Measurements from ENCODE around the gene WSB1. TPM values are rescaled to one million over a fixed set of nuclear protein-coding genes. Genes with fewer than 3 reads are reported as not detected.
A peak's percentile ranks its signal among the peaks of the same experiment; 100 is the strongest.

Gene WSB1
- total and polyA plus RNA-seq, 10 of the 15 experiments (the other 5 are each of a cell fraction or from before 2014, with no cell fraction given) = 26.6 to 458 (median 101) TPM

DNA sequence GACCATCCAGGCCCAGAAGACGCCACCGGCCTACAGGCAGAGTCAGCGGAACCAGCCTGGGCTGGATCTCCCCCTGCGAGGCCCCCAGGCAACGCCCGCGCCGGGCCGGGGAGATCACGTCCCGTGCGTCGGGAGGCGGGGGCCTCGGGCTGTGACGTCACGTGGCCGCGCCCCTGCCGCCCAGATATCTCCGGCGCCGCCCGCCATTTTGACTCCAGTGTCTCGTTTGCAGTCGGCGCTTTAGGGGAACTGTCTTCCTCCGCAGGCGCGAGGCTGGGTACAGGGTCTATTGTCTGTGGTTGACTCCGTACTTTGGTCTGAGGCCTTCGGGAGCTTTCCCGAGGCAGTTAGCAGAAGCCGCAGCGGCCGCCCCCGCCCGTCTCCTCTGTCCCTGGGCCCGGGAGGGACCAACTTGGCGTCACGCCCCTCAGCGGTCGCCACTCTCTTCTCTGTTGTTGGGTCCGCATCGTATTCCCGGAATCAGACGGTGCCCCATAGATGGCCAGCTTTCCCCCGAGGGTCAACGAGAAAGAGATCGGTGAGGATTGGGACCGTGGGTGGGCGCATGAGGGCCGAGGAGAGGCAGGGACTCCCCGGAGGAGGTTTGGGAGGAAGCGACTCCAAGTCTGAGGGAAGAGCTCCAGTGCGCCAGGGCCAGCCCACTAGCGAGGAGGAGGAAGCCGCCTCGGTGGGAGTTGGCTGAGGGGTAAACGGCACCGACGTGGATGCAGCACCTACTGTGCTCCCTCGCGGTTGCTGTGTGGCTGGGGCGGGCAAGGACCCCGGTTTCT lies at the start of gene WSB1 (continued):
- TF ChIP-seq ZNF687 (IDR thresholded peaks at IDR 0.05) = peak; percentile 91
- TF ChIP-seq NRF1 (conservative IDR thresholded peaks at IDR 0.05; ENCODE audit: low read depth, low read length) = no peak
- TF ChIP-seq, protein P1, sequence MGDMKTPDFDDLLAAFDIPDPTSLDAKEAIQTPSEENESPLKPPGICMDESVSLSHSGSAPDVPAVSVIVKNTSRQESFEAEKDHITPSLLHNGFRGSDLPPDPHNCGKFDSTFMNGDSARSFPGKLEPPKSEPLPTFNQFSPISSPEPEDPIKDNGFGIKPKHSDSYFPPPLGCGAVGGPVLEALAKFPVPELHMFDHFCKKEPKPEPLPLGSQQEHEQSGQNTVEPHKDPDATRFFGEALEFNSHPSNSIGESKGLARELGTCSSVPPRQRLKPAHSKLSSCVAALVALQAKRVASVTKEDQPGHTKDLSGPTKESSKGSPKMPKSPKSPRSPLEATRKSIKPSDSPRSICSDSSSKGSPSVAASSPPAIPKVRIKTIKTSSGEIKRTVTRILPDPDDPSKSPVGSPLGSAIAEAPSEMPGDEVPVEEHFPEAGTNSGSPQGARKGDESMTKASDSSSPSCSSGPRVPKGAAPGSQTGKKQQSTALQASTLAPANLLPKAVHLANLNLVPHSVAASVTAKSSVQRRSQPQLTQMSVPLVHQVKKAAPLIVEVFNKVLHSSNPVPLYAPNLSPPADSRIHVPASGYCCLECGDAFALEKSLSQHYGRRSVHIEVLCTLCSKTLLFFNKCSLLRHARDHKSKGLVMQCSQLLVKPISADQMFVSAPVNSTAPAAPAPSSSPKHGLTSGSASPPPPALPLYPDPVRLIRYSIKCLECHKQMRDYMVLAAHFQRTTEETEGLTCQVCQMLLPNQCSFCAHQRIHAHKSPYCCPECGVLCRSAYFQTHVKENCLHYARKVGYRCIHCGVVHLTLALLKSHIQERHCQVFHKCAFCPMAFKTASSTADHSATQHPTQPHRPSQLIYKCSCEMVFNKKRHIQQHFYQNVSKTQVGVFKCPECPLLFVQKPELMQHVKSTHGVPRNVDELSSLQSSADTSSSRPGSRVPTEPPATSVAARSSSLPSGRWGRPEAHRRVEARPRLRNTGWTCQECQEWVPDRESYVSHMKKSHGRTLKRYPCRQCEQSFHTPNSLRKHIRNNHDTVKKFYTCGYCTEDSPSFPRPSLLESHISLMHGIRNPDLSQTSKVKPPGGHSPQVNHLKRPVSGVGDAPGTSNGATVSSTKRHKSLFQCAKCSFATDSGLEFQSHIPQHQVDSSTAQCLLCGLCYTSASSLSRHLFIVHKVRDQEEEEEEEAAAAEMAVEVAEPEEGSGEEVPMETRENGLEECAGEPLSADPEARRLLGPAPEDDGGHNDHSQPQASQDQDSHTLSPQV (IDR thresholded peaks at IDR 0.05) = no peak
- no peak for TF ChIP-seq IRF5 (IDR thresholded peaks at IDR 0.05; ENCODE audit: borderline replicate concordance)
- no peak for TF ChIP-seq KDM1A (IDR thresholded peaks at IDR 0.05; ENCODE audit: borderline replicate concordance)
- peak; percentile 53 for TF ChIP-seq BRCA1 (IDR thresholded peaks at IDR 0.05; ENCODE audit: low read depth, low read length)
- peak; percentile 31 for TF ChIP-seq LARP7 (IDR thresholded peaks at IDR 0.05)
- 0 out of 4 replicates have a peak, but pooled peaks of 1 of the 2 experiments have one; percentile 17 for TF ChIP-seq SRF (IDR thresholded peaks at IDR 0.05; ENCODE audit: low read depth in 2 of 2, low read length in 2 of 2)
- no peak for TF ChIP-seq RAD21 (IDR thresholded peaks at IDR 0.05; ENCODE audit: insufficient read depth, low read depth, low read length)
- TF ChIP-seq SIN3A (IDR thresholded peaks at IDR 0.05; ENCODE audit: low read depth, low read length) = peak; percentile 92
- no peak for TF ChIP-seq TARDBP (IDR thresholded peaks at IDR 0.05; ENCODE audit: borderline replicate concordance)
- peak; percentile 97 for TF ChIP-seq POLR2AphosphoS2 (IDR thresholded peaks at IDR 0.05; ENCODE audit: low read depth, low read length)
- TF ChIP-seq HDAC2 (IDR thresholded peaks at IDR 0.05) = no peak
- TF ChIP-seq RCOR1 (conservative IDR thresholded peaks at IDR 0.05; ENCODE audit: low read depth, low read length) = peak; percentile 20; the same call in 1 of the 2 replicates
- peak; percentile 36; the same call in 1 of the 2 replicates for TF ChIP-seq PKNOX1 (IDR thresholded peaks at IDR 0.05)
- TF ChIP-seq CHD1 (IDR thresholded peaks at IDR 0.05; ENCODE audit: low read depth, low read length) = peak; percentile 88; the same call in 1 of the 2 replicates
- TF ChIP-seq HDGF (IDR thresholded peaks at IDR 0.05) = no peak
- peak; percentile 56; the same call in 1 of the 2 replicates for TF ChIP-seq TCF12 (IDR thresholded peaks at IDR 0.05; ENCODE audit: low read depth, low read length)
- TF ChIP-seq CREB1 (IDR thresholded peaks at IDR 0.05; ENCODE audit: low read depth) = peak; percentile 93
- no peak for TF ChIP-seq ZNF217 (IDR thresholded peaks at IDR 0.05)
- no peak for TF ChIP-seq ZNF274 (IDR thresholded peaks at IDR 0.05; ENCODE audit: insufficient read depth, insufficient read length)

All from GM12878 (cell line).